Measurements from ENCODE around the gene DAO.

GRCh38 chr12:108854451-108855283 lies 25.2 kb upstream of the DAO start:
- TF ChIP-seq CTCF (conservative IDR thresholded peaks at IDR 0.05 in 1 of 2, IDR thresholded peaks at IDR 0.05 in 1 of 2; ENCODE audit: low read depth in 1 of 2, low read length in 2 of 2) (no peak), EZH2 (IDR thresholded peaks at IDR 0.05; ENCODE audit: low read length, missing control alignments) (no peak)
